ENCODE data around the gene COMP.

- TF ChIP-seq YY1 (IDR thresholded peaks at IDR 0.05; ENCODE audit: extremely low read depth, insufficient replicate concordance, low read depth, low read length) = no peak
- TF ChIP-seq CTCF (IDR thresholded peaks at IDR 0.05 in 2 of 3, conservative IDR thresholded peaks at IDR 0.05 in 1 of 3; ENCODE audit: borderline replicate concordance in 1 of 3, insufficient read depth in 1 of 3, low read depth in 2 of 3, low read length in 2 of 3) = no peak
- no peak for TF ChIP-seq POLR2A (IDR thresholded peaks at IDR 0.05; ENCODE audit: borderline replicate concordance, extremely low read depth, insufficient read depth, insufficient read length)
- no peak for TF ChIP-seq CEBPB (IDR thresholded peaks at IDR 0.05; ENCODE audit: low read depth)
- TF ChIP-seq EZH2 (IDR thresholded peaks at IDR 0.05) = no peak
- TF ChIP-seq REST (IDR thresholded peaks at IDR 0.05; ENCODE audit: low read depth) = no peak
- no peak for TF ChIP-seq ZNF274 (IDR thresholded peaks at IDR 0.05; ENCODE audit: low read depth, low read length)
- no peak for TF ChIP-seq POLR2AphosphoS5 (IDR thresholded peaks at IDR 0.05; ENCODE audit: low read depth, low read length)
- TF ChIP-seq FOSL1 (IDR thresholded peaks at IDR 0.05; ENCODE audit: low read depth) = no peak
- no peak for TF ChIP-seq EGR1 (IDR thresholded peaks at IDR 0.05; ENCODE audit: low read depth)
- TF ChIP-seq EZH2phosphoT487 (IDR thresholded peaks at IDR 0.05; ENCODE audit: borderline replicate concordance) = no peak
- TF ChIP-seq ZBTB33 (IDR thresholded peaks at IDR 0.05; ENCODE audit: extremely low read depth, insufficient replicate concordance, low read length) = no peak
- TF ChIP-seq SRF (IDR thresholded peaks at IDR 0.05; ENCODE audit: low read depth) = no peak
These were observed 25.9 kb downstream of the COMP start for GRCh38 chr19:18765224-18765623.

Measured in HCT116 (cell line).